ENCODE results near the gene BANF2. TPM values are rescaled to one million over a fixed set of nuclear protein-coding genes. Genes with fewer than 3 reads are reported as not detected.

BANF2 gene
- total and polyA plus RNA-seq, 5 donors from 2014 or later: not detected

DNA sequence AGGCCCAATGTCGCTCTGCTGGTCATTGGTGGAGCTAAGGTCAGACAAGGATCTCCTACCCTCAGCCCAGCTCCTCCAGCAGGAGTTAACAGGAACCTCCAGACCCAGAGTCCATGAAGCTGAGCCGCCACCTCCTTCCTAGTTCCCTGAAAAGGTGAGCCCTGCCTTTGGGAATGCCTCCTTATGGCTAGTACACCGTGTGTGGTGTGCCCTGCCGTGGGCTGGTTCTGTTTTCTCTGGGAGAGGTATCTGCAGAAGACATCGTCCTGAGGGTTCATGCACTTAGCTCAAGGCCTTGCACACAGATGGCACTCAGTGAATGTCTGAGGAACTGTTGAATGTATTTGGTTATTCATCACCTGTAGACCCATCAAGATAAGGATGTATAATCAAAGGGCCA lies 15.3 kb downstream of the BANF2 start:
- ATAC-seq (ENCODE audit: low read depth in 2 of 2): no peak
- H3K4me1 Mint-ChIP-seq: no peaks in the 10 kb centered on the region

DNA sequence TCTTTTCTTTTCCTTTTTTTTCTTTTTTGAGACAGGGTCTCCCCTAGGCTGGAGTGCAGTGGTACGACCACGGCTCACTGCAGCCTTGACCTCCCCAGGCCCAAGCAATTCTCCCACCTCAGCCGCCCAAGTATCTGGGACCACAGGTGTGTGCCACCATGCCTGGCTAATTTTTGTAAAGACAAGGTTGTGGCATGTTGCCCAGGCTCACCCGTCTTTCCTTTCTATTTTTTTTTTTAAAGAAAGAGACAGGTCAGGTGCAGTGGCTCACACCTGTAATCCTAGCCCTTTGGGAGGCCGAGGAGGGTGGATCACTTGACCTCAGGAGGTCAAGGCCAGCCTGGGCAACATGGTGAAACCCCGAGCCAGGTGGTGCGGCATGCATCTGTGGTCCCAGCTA lies 16.6 kb downstream of the BANF2 start:
- H3K36me3 ChIP-seq (ENCODE audit: control insufficient read depth, insufficient read depth, low read length): no peaks in the 10 kb centered on the region
- ATAC-seq (ENCODE audit: low read depth in 2 of 2) (no peak), DNase-seq (no peak)
- no peak overlapping the region for H3K27ac Mint-ChIP-seq
- H3K4me1 Mint-ChIP-seq: no peaks in the 10 kb centered on the region
- H3K4me3 ChIP-seq (ENCODE audit: low read depth, low read length): no peak overlapping the region
- peaks cover 8% of the 10 kb centered on the region for H3K27me3 Mint-ChIP-seq
- H3K4me3 Mint-ChIP-seq: no peak overlapping the region
- no peaks in the 10 kb centered on the region for H3K36me3 Mint-ChIP-seq
- no peaks in the 10 kb centered on the region for H3K9me3 Mint-ChIP-seq
- no peaks in the 10 kb centered on the region for H3K9me3 ChIP-seq (ENCODE audit: control insufficient read depth in 2 of 2, low read length in 2 of 2)
- H3K4me1 ChIP-seq (ENCODE audit: control insufficient read depth, insufficient read depth, low read length, poor library complexity, severe bottlenecking): no peaks in the 10 kb centered on the region
- no peak overlapping the region for H3K27ac ChIP-seq (ENCODE audit: insufficient read depth, low read length, poor library complexity, severe bottlenecking)
- H3K27me3 ChIP-seq (ENCODE audit: control insufficient read depth, insufficient read depth, low read length): no peaks in the 10 kb centered on the region

More for the DNA sequence above, 15.3 kb downstream of the BANF2 start:
- H3K36me3 Mint-ChIP-seq: no peaks in the 10 kb centered on the region
- Histone ChIP-seq H3K4me1 (ENCODE audit: control insufficient read depth, insufficient read depth, low read length, poor library complexity, severe bottlenecking) (no peaks in the 10 kb centered on the region), H3K27me3 (ENCODE audit: control insufficient read depth, insufficient read depth, low read length) (no peaks in the 10 kb centered on the region), H3K4me3 (ENCODE audit: low read depth, low read length) (no peak overlapping the region), H3K36me3 (ENCODE audit: control insufficient read depth, insufficient read depth, low read length) (no peaks in the 10 kb centered on the region), H3K27ac (ENCODE audit: insufficient read depth, low read length, poor library complexity, severe bottlenecking) (no peak overlapping the region), H3K9me3 (ENCODE audit: control insufficient read depth in 2 of 2, low read length in 2 of 2) (no peaks in the 10 kb centered on the region)
- no peak for DNase-seq
- H3K9me3 Mint-ChIP-seq: no peaks in the 10 kb centered on the region
- H3K27ac Mint-ChIP-seq: no peak overlapping the region
- H3K4me3 Mint-ChIP-seq: no peak overlapping the region
- H3K27me3 Mint-ChIP-seq: peaks cover 8% of the 10 kb centered on the region

GRCh38 chr20:17720755-17721154 lies 21.0 kb downstream of the BANF2 start:
- no peaks in the 10 kb centered on the region for H3K36me3 ChIP-seq (ENCODE audit: control insufficient read depth, insufficient read depth, low read length)
- no peaks in the 10 kb centered on the region for H3K9me3 ChIP-seq (ENCODE audit: control insufficient read depth in 2 of 2, low read length in 2 of 2)
- no peak overlapping the region for H3K27ac ChIP-seq (ENCODE audit: insufficient read depth, low read length, poor library complexity, severe bottlenecking)
- H3K27me3 ChIP-seq (ENCODE audit: control insufficient read depth, insufficient read depth, low read length): no peaks in the 10 kb centered on the region
- Mint-ChIP-seq H3K27me3 (peaks cover 12% of the 10 kb centered on the region), H3K36me3 (no peaks in the 10 kb centered on the region), H3K27ac (no peak overlapping the region), H3K9me3 (peaks cover 0 to 1% (median 0%) of the 10 kb centered on the region in 7 donors), H3K4me3 (no peak overlapping the region), H3K4me1 (no peaks in the 10 kb centered on the region)
- no peak for ATAC-seq (ENCODE audit: low read depth in 2 of 2)
- no peak for DNase-seq
- H3K4me3 ChIP-seq (ENCODE audit: low read depth, low read length): no peak overlapping the region
- H3K4me1 ChIP-seq (ENCODE audit: control insufficient read depth, insufficient read depth, low read length, poor library complexity, severe bottlenecking): no peaks in the 10 kb centered on the region

GRCh38 chr20:17721802-17722486 lies 22.2 kb downstream of the BANF2 start:
- H3K36me3 ChIP-seq (ENCODE audit: control insufficient read depth, insufficient read depth, low read length): no peaks in the 10 kb centered on the region
- Mint-ChIP-seq H3K4me1 (no peaks in the 10 kb centered on the region), H3K27ac (no peak overlapping the region), H3K27me3 (peaks cover 12% of the 10 kb centered on the region), H3K36me3 (no peaks in the 10 kb centered on the region), H3K4me3 (no peak overlapping the region), H3K9me3 (peaks cover 0 to 1% (median 0%) of the 10 kb centered on the region in 7 donors)
- no peak for DNase-seq
- H3K27me3 ChIP-seq (ENCODE audit: control insufficient read depth, insufficient read depth, low read length): no peaks in the 10 kb centered on the region
- no peaks in the 10 kb centered on the region for H3K9me3 ChIP-seq (ENCODE audit: control insufficient read depth in 2 of 2, low read length in 2 of 2)
- no peak overlapping the region for H3K27ac ChIP-seq (ENCODE audit: insufficient read depth, low read length, poor library complexity, severe bottlenecking)
- no peak overlapping the region for H3K4me3 ChIP-seq (ENCODE audit: low read depth, low read length)
- no peak for ATAC-seq (ENCODE audit: low read depth in 2 of 2)
- H3K4me1 ChIP-seq (ENCODE audit: control insufficient read depth, insufficient read depth, low read length, poor library complexity, severe bottlenecking): no peaks in the 10 kb centered on the region

DNA sequence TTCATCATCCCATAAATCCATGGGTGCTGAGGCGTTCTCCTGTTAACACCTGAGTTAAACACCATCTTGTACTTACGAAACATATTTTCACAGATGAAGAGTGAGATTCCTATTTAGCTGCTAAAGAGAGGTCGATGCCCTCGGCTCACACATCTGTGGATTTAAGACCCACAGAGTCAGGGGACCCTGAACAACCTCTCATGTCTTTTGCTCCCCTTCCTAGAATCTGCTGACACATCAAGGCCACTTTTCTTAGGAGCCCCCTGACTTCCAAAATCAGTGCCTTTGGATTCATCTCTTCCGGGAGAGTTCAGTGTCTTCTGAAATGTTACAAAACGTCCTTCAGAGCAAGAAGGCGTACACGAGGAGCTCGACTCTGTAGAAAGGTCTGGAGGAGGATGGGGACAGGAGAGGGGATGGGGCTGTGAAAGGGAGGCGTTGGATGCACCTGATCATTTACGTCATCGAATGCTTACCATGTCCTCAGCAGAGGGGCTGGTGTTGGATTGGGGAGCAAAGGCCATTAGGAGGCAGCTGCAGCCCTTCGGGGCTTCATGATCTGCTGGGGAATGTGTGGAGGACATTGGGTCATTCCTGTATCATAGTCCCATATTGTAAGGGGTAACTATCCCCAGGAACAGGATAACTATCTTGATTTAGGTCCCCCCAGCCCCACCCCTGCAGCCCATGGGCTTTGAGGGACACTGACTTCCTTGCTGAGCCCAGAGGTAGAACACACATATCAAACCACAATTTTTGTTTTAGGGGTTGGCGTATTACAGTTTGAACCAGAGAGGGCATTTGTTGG lies 22.9 kb downstream of the BANF2 start:
- Mint-ChIP-seq H3K9me3 (peaks cover 0 to 1% (median 0%) of the 10 kb centered on the region in 7 donors), H3K27me3 (peaks cover 8% of the 10 kb centered on the region), H3K36me3 (no peaks in the 10 kb centered on the region), H3K4me1 (no peaks in the 10 kb centered on the region), H3K27ac (no peak overlapping the region), H3K4me3 (no peak overlapping the region)
- no peaks in the 10 kb centered on the region for H3K4me1 ChIP-seq (ENCODE audit: control insufficient read depth, insufficient read depth, low read length, poor library complexity, severe bottlenecking)
- H3K36me3 ChIP-seq (ENCODE audit: control insufficient read depth, insufficient read depth, low read length): no peaks in the 10 kb centered on the region
- no peak overlapping the region for H3K27ac ChIP-seq (ENCODE audit: insufficient read depth, low read length, poor library complexity, severe bottlenecking)
- no peak overlapping the region for H3K4me3 ChIP-seq (ENCODE audit: low read depth, low read length)
- DNase-seq: no peak
- H3K9me3 ChIP-seq (ENCODE audit: control insufficient read depth in 2 of 2, low read length in 2 of 2): no peaks in the 10 kb centered on the region
- ATAC-seq (ENCODE audit: low read depth in 2 of 2): no peak
- H3K27me3 ChIP-seq (ENCODE audit: control insufficient read depth, insufficient read depth, low read length): no peaks in the 10 kb centered on the region

DNA sequence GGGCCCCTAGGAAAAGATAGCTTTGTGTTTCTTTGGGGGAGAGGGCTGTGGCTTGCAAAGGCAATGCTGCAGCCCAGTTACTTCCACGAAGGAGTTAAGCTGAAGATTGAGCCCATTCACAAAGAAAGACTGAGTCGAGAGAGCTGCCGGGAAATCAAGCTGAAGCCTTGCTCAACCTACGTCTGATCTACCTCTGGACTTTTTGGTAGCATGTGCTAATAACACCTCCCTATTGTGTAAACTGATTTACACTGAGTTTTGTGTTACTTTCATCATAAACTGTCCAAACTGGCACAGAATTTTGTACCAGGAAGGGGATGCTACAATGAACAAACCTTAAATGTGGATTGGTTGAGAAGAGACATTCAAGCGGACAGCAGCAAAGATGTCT lies 23.5 kb downstream of the BANF2 start:
- no peaks in the 10 kb centered on the region for H3K36me3 Mint-ChIP-seq
- Histone ChIP-seq H3K4me1 (ENCODE audit: control insufficient read depth, insufficient read depth, low read length, poor library complexity, severe bottlenecking) (no peaks in the 10 kb centered on the region), H3K27ac (ENCODE audit: insufficient read depth, low read length, poor library complexity, severe bottlenecking) (no peak overlapping the region), H3K4me3 (ENCODE audit: low read depth, low read length) (no peak overlapping the region), H3K36me3 (ENCODE audit: control insufficient read depth, insufficient read depth, low read length) (no peaks in the 10 kb centered on the region), H3K27me3 (ENCODE audit: control insufficient read depth, insufficient read depth, low read length) (no peaks in the 10 kb centered on the region), H3K9me3 (ENCODE audit: control insufficient read depth in 2 of 2, low read length in 2 of 2) (no peaks in the 10 kb centered on the region)
- ATAC-seq (ENCODE audit: low read depth in 2 of 2) (no peak), DNase-seq (no peak)
- H3K4me3 Mint-ChIP-seq: no peak overlapping the region
- peaks cover 0 to 1% (median 0%) of the 10 kb centered on the region in 7 donors for H3K9me3 Mint-ChIP-seq
- peaks cover 12% of the 10 kb centered on the region for H3K27me3 Mint-ChIP-seq
- no peak overlapping the region for H3K27ac Mint-ChIP-seq
- H3K4me1 Mint-ChIP-seq: no peaks in the 10 kb centered on the region

DNA sequence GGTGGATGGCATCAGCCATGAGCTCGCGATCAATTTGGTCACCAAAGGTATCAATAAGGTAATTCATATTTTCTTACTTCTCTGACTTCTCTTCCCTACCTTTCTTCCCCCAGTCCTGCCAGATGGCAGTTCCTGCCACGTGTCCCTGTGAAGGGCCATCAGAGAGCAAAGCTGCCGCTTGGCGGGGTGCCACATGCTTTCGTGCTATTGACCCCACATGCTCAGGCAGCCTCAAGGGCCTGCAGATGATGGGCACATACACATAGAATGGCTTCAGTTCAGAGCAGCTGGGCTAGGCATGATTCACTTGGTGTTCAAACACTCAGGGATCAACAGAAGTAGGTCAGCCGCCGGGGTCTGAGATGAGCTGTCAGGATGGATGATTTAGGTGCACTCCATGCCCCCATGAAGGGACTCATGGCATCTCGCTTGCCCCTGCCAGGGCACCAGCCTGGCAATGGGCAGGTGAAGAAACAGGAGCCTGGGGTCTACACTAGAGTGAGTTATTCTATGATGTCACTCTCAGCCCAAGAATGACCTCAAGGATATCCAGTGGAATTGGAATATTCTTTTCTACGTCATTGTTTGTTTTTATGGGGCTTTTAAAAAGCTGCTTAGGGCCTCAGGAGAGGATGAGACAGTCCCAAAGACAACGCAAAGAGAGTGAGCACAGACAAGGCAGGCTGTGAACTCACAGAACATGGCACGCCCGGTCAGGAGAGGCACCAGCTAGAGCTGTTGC lies 25.5 kb downstream of the BANF2 start:
- Mint-ChIP-seq H3K9me3 (peaks cover 0 to 1% (median 0%) of the 10 kb centered on the region in 7 donors), H3K27ac (no peak overlapping the region), H3K36me3 (no peaks in the 10 kb centered on the region), H3K4me1 (no peaks in the 10 kb centered on the region), H3K27me3 (peaks cover 9% of the 10 kb centered on the region), H3K4me3 (no peak overlapping the region)
- Histone ChIP-seq H3K4me3 (ENCODE audit: low read depth, low read length) (no peak overlapping the region), H3K27ac (ENCODE audit: insufficient read depth, low read length, poor library complexity, severe bottlenecking) (no peak overlapping the region), H3K36me3 (ENCODE audit: control insufficient read depth, insufficient read depth, low read length) (no peaks in the 10 kb centered on the region), H3K9me3 (ENCODE audit: control insufficient read depth in 2 of 2, low read length in 2 of 2) (no peaks in the 10 kb centered on the region), H3K4me1 (ENCODE audit: control insufficient read depth, insufficient read depth, low read length, poor library complexity, severe bottlenecking) (no peaks in the 10 kb centered on the region), H3K27me3 (ENCODE audit: control insufficient read depth, insufficient read depth, low read length) (no peaks in the 10 kb centered on the region)
- ATAC-seq (ENCODE audit: low read depth in 2 of 2) (no peak), DNase-seq (no peak)

All from CD4-positive, CD25-positive, alpha-beta regulatory T cell (primary cell).